Measurements from ENCODE around the gene TTLL1.
"Not testable (repeated sequence)": the region's sequence is repeated elsewhere in the genome, so short reads cannot be mapped to it uniquely, and the experiment has no call there.

TTLL1 gene

DNA sequence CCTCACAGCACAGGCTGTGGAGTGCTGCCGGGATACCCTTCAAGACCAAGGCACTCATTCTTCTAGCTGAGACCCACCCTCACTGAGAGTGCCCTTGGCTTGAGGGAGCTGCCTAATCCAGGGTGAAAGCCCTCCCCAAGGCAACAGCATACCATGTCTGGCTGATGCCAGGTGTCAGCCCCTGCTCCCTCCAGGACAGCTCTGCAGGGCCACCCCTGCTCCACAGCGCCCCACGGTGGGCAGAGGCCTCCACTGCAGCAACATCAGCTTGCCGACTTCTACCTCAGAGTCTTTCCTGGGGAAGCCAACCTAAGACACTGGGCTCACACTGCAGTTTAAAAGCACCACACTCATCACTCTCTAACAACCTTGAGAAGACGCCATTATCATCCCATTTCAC is 29.0 kb downstream of the TTLL1 start:
- no peak for DNase-seq

DNA sequence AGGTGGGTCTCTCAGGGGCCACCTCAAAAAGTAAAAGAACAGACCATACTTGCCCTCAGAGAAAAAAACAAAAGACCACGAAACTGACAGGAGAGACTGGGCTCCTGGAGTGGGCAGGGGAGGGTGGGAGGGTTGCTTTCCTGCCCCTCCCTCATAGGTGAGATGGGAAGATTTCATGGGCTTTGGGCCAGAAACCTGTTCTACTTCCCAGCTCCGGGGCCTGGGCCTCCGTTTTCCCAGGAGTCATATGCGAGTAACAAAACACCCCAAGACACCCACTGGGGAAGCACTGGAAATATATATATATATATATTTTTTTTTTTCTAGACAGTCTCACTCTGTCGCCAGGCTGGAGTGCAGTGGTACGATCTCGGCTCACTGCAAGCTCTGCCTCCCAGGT is 31.6 kb downstream of the TTLL1 start:
- DNase-seq, result no peak

DNA sequence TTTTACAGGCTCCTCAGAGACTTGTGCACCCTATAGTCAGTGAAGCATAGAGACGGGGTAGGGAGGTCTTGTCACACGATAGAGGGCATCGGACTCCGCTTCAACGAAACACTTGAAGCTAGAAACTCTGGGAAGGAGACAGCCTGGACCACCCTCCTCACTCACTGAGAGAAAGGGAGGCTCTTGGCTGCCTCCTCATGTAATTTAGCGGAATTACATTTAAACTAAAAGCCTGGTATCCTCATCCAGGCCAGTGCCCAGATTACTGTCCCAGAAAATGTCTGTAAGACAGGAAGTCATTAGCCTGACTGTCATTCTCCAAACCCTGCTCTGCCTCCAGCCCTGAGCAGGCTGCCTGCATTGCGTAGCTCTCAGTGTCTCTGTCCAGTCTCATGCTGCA is 36.0 kb downstream of the TTLL1 start:
- DNase-seq, result no peak

DNA sequence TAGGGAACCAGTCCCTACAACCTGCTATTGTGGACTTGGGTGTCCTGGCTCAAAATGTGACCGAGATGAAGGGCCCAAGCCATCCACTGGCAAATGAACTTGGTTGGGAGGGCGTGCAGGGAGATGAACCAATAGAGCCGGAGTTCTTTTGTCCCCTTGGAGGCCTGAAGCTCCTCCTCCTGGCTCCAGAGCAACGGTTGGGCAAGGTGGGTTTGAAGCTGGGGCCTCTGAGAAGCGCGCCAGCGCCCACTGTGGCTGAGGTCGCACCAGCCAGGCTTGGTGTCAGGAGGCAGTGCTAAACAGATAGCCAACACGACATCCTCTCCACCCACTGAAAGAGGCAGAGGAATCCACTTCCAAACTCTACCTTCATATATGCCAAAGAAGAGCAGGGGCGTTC is 38.2 kb downstream of the TTLL1 start:
- DNase-seq, result no peak

DNA sequence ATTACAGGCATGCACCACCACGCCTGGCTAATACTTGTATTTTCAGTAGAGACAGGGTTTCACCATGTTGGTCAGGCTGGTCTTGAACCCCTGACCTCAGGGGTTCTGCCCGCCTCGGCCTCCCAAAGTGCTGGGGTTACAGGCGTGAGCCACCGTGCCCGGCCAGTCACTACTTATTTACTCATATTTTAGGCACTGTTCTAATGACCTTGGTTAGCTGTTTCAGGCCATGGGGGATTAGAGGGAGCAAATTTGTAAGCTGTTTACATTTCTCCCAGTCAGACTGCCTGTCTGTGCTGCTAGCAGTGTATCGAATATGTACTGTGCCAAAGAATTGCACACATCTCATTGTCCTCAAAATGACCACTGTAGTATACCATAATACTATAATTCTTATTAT is 41.6 kb downstream of the TTLL1 start:
- DNase-seq, result no peak

DNA sequence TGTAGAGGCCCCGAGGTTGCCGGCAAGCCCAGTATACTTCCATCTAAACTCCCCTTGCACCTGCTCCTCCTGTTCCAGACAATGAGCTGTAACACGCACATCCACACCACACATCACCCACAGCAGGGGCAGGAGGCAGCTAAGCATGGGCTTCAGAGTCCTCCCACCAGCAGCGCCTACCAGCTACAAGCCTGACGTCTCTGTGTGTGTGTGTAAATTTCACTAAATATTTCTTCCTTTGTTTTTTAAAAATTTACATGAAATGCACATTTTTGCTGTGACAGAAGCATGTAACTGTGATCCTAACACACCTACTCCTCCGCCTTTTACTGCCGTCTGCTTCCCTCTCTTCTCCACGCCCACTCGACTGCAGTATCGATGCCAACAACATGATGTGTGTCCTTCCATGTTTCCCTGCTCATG is 44.9 kb downstream of the TTLL1 start:
- no peak for DNase-seq

DNA sequence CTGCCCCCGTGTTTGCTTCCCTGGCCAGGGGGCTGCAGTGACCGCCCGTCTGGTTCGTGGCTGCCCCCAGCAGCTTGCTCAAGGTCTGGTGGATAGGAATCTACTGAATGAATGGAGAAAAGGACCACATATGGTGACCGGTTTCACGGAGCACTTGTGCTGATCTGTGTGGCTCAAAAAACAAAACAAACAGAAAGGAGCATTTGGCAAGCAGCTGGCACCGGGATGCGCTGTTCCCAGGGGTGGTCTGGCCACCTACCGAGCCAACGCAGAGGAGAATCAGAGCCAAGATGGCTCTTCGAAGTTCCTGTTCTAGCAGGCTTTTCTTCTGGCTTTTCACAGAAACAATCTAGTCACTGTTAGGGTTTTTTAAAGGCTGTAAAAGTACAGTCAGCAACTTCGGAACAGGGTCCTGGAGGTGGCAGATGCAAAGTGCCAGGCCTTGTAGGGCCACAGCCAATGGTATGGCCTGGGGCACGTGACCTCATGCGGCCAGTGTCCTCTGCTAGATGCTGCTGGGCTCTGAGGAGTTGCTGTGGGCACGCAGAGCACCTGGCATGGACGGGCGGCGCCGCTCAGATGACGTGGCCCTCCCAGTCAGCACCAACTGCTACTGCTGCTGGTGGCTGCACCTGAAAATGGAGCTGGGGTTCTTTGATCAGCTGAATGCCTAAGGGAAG is 47.0 kb downstream of the TTLL1 start:
- DNase-seq, result peak; percentile 73

DNA sequence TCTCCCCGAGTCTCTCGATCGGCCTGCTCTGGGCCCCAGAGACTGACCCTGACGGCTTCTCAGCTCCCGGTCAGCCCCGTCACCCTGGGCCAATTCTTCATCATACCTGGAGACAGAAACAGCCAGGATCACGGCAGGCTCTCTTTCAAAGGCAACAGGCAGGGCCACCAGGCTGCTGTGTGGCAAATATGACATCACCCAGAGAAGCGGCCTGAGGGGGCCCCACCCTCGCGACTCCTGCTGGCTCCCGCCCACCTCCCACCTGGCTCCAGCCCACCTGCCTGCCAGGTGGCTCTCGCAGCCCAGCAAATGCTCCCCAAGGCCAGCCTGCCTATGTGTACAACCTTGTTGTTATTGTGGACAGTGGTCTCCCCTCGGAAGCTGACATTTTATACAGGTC is 49.4 kb downstream of the TTLL1 start:
- DNase-seq, result no peak

DNA sequence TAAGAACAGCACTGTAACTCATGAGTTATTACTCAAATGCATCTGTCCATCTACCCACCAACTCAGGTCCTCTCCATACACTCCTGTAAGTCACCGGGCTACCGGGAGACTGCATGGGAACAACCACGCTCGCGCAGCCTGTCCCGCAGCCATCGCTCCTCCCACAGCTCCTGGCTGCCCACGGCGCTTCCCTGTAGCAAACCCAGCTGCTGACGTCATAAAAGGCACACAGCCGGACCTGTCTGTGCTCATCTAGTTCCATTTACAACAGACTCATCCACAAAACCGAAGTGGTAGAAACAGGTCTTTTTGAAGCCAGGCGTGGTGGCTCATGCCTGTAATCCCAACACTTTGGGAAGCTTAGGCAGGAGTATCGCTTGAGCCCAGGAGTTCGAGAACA is 50.9 kb downstream of the TTLL1 start:
- no peak for DNase-seq

DNA sequence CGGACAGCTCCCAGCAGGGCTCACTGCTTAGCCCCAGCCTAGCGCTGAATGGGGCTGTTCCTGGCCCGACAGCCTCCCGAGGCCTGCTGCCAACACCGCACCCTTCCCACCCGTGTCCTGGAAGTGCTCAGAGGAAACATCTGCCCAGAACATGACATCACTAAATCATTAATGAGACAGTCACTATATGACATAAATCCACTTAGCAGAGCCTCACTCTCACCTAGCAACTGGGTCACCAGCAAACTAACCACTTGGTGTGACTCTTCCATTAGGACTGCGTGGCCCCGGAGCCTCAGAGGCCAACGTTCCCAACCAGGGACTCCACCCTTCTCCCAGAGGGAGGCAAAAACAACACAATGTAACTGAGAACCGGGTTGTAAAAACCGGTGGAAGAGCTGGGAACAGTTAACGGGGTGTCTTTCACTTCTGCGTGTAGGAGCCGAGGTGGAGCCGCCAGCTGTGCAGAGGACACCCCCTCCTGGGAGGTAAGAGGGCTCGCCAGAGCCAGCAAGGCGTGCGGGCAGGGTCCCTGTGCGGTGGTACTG is 52.8 kb downstream of the TTLL1 start:
- no peak for DNase-seq

DNA sequence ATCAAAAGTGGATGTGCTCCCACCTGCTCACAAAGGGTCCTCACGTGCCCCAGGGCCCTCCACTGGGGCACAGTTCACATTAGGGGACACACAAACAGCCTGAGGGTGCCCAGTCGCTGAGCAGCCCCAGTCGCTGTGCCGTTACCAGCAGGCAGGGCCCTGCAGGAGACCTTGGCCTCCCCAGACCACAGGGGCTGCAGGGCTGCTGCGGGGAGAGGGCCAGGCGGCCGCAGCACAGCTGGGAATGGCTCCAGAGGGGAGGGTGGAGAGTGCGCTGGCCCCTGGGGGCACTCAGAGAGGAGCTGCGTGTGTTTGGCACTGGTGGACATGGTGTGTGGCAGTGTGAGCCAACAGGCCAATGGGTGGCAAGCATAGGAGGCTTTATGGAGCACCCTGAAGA is 53.9 kb downstream of the TTLL1 start:
- DNase-seq, result no peak

DNA sequence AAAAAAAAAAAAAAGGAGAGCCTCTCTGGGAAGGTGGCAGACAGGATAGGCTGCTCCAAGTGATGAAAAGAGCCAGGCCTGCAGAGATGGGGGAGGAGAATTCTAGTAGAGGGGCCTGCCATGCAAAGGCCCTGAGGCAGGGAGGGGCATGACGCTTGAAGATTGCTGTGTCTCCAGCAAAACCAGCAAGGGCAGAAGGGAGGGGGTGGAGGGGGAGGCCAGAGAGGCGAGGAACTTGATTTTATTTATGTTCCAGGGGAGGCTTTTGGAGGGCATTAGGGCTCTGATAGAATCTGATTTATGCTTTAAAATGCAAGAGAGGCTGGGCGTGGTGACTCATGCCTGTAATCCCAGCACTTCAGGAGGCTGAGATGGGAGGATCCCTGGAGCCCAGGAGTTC is 57.6 kb downstream of the TTLL1 start:
- no peak for DNase-seq

DNA sequence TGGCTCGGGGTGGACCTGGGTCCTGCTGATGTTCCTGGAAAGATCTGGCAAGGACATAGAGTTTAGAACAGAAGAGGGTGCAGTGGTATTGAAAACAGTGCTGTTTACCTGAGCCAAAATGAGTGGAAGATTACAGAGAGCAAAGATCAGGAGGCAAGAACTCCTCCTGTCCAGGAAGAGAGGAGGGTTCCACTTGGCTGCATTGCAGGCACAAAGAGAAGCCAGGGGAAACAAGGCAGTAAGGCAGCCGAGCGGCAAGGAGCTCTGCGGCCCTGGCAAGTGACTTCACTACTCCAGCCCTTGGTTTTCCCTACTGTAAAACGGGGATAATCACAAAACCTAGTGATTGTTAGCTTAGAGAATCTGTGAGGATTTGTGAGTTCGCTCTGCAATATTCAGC is 70.6 kb downstream of the TTLL1 start:
- DNase-seq, result no peak

DNA sequence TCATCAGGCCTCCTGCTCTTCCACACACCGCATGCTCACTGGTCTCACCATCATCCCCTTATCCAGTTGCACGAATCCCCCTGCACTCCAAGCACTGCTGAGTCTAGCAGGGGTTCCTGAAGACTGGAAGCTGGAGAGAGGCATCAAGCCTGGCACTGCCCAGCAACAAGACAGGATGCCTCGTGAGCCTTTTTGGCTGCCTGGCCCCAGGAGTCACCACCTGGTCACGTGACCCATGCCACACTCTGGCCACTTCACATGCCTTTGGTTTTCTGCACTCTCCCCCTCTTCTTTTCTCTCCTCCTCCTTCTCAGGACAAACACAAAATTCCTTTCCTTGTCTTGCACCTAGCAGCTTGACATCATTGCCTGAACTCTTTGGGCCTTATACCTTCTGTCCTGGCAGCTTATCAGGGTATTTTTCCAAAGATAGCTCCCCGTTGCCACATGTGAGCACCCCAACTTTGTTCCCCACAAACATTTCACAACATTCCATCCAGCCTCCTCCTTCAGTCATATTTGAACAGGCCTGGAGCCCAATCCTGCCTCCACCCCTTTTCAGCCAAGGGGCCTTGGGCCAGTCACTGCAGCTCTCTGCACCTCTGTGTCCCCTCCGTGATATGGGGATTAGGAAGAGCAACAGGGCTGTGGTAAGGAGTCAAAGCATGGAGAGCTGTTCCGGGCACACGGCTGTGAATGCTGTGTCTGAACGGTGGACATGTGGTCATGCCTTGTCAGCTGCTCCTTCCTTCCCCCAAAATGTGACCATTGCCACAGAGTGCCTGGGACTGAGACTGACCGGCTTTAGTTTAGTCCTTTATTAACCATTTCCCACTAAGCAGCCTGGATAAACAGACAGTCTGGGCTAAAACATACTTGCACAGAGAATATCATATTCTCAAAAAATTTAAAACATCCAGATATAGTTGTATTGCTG is 71.4 kb downstream of the TTLL1 start:
- DNase-seq, result no peak

DNA sequence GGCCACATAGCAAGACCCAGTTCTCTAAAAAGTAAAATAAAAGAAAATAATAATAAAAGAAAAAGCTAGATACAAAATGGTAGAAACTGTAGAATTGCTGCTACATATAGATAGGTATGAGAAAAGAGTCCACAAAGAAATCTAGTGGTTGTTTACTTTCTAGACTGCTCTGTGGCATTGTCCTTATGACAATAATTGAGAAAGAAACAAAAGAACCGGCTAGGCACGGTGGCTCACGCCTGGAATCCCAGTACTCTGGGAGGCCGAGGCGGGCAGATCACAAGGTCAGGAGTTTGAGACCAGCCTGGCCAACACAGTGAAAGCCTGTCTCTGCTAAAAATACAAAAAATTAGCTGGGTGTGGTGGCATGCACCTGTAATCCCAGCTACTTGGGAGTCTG is 73.0 kb downstream of the TTLL1 start:
- DNase-seq, result not testable (repeated sequence)

DNA sequence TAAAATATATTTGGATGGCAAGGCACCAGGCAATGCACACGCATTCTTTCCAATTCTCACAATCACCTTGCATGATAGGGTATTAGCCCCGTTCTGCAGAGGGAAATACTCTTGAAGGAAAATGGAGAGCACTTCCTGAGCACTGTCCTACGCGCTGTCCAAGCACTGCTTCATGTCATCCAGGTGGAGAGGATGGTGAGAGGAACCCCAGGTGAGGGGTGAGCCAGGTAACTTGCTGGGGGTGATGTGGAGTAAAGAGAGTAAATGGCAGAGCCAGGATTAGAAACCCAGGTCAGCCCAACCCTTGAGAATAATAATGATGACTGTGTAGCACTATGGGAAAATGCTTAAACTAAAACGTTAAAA is 73.5 kb downstream of the TTLL1 start:
- no peak for DNase-seq

DNA sequence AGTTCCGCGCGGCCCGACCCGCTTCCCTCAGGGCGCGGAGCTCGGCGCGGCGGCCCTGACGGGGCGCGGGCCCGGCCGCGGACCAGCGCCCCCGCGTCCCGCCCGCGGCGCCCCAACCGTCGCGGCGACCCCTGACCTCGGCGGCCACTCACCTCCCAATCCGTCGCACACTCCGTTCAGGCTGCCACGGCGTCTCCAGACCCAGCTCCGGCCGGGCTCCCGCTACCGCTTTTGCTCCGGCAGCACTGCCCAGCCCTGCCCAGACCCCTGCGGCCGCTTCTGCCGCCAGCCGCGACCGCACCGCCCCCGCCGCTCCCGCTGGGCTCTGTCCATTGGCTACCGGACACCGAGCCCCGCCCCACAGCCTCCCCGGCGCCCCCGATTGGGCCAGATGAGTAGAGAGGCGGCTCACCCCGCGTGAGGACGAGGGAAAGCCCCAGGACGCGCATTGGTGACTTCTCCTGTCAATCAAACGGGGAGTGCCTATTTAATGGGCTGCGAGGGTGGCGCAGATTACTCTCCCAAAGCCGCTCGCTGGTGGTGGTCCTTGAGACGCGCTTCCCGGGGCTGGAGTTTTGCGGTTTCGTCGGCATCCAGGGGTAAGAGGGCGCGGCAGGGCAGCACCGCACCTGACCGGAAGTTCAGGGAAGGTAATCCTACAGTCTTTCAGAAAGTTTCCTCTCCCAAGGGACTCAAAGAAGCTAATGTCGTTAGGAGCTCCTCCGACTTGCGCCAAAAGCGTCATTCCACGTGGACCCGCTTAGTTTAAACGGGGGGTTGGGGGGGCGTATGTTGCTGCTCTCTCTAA is 74.1 kb downstream of the TTLL1 start, which contains the start of gene PACSIN2:
Gene PACSIN2, minus strand, starts transcription at position 281 of the 808 bp plus-strand sequence. CDS start 103,069 bp downstream, outside the sequence.
- peak; percentile 85 for DNase-seq

DNA sequence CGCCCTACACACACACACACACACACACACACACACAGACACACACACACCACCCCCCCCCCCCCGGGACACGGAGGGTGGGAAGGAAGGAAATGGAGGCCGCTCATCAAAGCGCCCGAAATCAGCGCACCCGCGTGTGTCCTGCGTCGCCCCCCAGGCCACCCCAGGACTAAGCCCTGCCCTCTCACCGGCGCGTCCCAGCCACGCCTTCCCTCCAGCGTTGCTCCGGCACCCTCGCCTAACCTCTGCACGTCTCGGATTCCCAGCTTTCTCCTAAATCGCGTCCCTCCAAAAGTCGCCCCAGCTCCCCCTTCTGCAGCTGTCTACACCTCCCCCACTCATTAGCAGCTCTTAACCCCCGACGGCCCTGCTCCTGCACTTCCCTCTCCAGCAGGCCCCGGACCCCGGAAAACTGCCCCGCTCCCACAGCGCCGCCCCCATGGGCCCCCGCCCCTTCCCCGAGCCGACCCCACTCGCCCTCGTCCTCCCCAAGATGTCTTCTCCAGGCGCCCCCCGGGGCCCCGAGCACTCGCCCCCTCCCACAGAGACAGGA is 74.8 kb downstream of the TTLL1 start:
- no peak for DNase-seq

DNA sequence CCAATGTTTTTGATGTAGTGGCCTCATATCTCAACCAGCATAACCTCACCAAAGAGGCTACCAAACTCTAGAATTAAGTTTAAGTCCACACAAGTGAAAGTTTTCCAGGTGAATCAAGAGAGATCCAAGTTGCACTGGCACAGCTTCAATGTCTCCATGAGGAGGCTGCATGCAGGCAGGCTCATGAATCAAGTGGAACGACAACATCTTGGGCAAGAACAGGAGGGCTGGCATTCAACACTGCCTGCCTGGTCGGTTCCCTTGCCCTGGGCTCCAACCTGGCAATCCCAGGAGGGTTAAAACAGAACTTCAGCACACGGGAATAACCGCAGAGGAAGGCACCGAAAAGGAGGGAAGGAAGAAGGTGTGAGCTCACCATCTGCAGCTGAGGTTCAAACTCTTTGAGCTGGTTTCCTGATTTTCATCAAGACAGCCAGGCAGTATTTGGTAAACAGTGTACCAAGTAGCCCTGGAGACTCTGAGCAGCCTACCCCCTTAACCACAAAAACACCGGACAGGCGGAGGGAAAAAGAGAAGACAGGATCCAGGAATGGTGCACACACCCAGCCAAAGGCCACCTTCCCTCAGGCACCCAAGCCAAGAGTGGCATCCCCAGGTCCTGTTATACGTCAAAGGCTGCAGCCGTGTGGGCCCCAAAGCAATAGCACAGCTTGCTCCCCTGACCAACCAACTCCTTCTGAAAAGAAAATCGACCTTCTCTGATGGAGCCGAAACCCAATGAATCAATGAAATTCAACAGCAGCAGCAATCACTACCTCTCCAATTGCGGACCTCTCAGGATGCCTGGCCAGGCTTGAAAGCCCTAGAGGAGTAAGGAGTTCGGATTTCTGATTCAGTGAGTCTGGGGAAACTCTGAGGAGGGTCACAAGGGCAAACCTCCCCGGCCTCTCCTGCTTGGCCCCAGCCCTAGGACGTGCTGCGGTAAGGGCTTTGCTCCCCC is 75.6 kb downstream of the TTLL1 start:
- DNase-seq, result no peak

DNA sequence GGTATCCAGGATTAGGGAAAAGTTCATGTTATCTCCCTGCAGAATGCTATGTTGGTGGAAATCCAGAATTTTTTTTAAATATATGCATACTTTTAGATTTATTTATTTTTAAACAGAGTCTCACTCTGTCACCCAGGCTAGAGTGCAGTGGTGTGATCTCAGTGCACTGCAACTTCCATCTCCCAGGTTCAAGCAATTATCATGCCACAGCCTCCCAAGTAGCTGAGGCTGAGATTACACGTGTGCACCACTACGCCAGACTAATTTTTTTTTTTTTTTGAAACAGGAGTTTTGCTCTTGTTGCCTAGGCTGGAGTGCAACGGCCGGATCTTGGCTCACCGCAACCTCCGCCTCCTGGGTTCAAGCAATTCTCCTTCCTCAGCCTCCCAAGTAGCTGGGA is 76.8 kb downstream of the TTLL1 start:
- DNase-seq, result no peak

DNA sequence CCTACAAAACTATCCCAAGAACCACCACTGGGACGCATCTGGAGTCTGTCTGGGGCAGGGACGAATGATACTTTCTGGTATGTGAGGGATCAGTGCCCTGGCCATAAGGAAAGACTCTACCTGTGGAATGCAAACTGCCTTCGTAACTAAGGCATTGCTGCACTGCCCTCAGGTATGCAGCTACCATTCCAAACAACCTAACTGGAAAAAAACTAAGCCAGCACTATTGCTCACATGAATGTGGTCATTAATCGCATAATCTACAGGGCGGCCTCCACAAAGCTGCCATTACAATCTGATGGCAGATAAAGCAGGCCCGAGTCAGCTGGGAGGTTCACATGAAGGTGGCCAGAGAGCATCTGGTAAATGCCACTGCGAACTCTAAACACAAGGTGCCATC is 78.1 kb downstream of the TTLL1 start:
- DNase-seq, result no peak

DNA sequence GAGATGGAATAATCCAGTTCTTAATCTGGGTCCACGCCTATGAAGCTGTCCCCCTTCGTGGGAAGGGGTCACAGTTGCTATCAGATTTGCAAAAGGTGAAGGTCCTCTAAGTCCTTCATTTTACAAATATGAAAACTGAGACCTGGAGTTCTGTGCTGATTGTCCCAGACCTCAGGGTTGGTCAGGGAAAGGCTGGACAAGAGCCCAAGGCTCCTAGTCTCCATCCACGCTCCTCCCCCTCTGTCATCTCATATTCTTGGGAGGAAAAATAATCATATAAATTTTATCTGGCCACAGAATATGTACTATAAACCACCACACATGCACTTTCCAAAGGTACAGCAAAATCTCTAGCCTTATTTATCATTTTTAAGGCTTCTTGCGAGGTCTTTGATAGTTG is 79.7 kb downstream of the TTLL1 start:
- no peak for DNase-seq
